ENCODE measurements around the gene AIFM3.

DNA sequence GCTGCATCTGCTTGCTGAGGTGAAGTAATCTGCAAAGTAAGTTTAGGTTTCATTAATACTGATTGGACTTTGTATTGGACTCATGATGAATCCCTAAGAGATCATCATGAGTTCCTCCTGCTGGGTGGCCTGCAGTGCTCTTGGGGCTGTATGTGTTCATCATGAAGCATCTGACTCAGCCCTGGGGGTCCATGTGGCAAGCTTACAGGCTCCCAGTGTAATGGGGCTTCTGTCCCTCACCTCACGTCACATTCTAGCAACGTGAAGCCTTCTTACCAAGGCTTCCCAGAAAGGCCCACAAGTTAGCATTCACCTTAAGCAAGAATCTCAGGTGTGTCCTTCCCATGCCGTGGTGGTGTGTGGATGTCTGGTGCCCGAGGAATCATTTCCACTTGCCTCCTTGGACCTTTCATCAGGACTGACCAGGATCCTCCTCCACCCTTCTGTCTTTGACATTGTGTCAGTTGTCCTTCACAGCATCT is 26.1 kb upstream of the AIFM3 start:
- TF ChIP-seq, protein P1, sequence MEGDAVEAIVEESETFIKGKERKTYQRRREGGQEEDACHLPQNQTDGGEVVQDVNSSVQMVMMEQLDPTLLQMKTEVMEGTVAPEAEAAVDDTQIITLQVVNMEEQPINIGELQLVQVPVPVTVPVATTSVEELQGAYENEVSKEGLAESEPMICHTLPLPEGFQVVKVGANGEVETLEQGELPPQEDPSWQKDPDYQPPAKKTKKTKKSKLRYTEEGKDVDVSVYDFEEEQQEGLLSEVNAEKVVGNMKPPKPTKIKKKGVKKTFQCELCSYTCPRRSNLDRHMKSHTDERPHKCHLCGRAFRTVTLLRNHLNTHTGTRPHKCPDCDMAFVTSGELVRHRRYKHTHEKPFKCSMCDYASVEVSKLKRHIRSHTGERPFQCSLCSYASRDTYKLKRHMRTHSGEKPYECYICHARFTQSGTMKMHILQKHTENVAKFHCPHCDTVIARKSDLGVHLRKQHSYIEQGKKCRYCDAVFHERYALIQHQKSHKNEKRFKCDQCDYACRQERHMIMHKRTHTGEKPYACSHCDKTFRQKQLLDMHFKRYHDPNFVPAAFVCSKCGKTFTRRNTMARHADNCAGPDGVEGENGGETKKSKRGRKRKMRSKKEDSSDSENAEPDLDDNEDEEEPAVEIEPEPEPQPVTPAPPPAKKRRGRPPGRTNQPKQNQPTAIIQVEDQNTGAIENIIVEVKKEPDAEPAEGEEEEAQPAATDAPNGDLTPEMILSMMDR (IDR thresholded peaks at IDR 0.05; ENCODE audit: borderline replicate concordance, extremely low read depth, low read length, poor library complexity, severe bottlenecking) = no peak
- no peak for TF ChIP-seq EZH2 (IDR thresholded peaks at IDR 0.05; ENCODE audit: borderline replicate concordance, low read depth, low read length, severe bottlenecking)
